Measurements from ENCODE around the gene WDR86.

WDR86 gene

GRCh38 chr7:151390598-151391357 is 19.1 kb downstream of the WDR86 start:
- no peak for DNase-seq (ENCODE audit: low read depth)

GRCh38 chr7:151389768-151390597 is 19.9 kb downstream of the WDR86 start:
- no peak for DNase-seq (ENCODE audit: low read depth)

GRCh38 chr7:151389096-151389767 is 20.6 kb downstream of the WDR86 start:
- no peak for DNase-seq (ENCODE audit: low read depth)

GRCh38 chr7:151388430-151388829 is 21.4 kb downstream of the WDR86 start:
- DNase-seq (ENCODE audit: low read depth), result no peak

- DNase-seq (ENCODE audit: low read depth), result no peak
These were observed 21.9 kb downstream of the WDR86 start for GRCh38 chr7:151388007-151388297.

- DNase-seq (ENCODE audit: low read depth), result no peak
These were observed 22.5 kb downstream of the WDR86 start for GRCh38 chr7:151387161-151388006.

- DNase-seq (ENCODE audit: low read depth), result no peak
These were observed 23.3 kb downstream of the WDR86 start for GRCh38 chr7:151386301-151387160.

GRCh38 chr7:151385626-151386300 is 24.1 kb downstream of the WDR86 start:
- no peak for DNase-seq (ENCODE audit: low read depth)

GRCh38 chr7:151384776-151385625 is 24.8 kb downstream of the WDR86 start:
- DNase-seq (ENCODE audit: low read depth), result no peak

GRCh38 chr7:151384352-151384697 is 25.5 kb downstream of the WDR86 start:
- no peak for DNase-seq (ENCODE audit: low read depth)

GRCh38 chr7:151383638-151384351 is 26.0 kb downstream of the WDR86 start:
- DNase-seq (ENCODE audit: low read depth), result no peak

GRCh38 chr7:151382079-151382885 is 27.6 kb downstream of the WDR86 start:
- DNase-seq (ENCODE audit: low read depth), result no peak

- no peak for DNase-seq (ENCODE audit: low read depth)
These were observed 28.3 kb downstream of the WDR86 start for GRCh38 chr7:151381348-151382078.

GRCh38 chr7:151381098-151381347 is 28.8 kb downstream of the WDR86 start:
- no peak for DNase-seq (ENCODE audit: low read depth)

GRCh38 chr7:151380199-151381097 is 29.4 kb downstream of the WDR86 start:
- DNase-seq (ENCODE audit: low read depth), result no peak

- DNase-seq (ENCODE audit: low read depth), result no peak
These were observed 30.2 kb downstream of the WDR86 start for GRCh38 chr7:151379534-151380198.

Measured in iris pigment epithelial cell (primary cell).